Endothelial cell of umbilical vein (primary cell): ENCODE data around the gene HESX1. TPM values are rescaled to one million over a fixed set of nuclear protein-coding genes. Genes with fewer than 3 reads are reported as not detected.

Experiments used
- BruUV-seq: library from RNA; stranded (reverse); fragments of 400-500 nt; replicated peaks from 2 replicates; lab custom pipeline; 2021; lab: Mats Ljungman, UMichigan
- CTCF ChIA-PET: fragments of 300-600, 350-600 bp; sonication (Branson Sonifier 250); formaldehyde crosslinking; loops from one replicate; lab custom pipeline; 2021; ENCODE audit warnings: antibody characterized with exemption, inconsistent platforms; lab: Charles Lee
- POLR2A ChIA-PET: fragments of 300-600, 350-600 bp; sonication (Branson Sonifier 250); formaldehyde crosslinking; loops from one replicate; lab custom pipeline; 2021; ENCODE audit warnings: antibody characterized with exemption, inconsistent platforms; lab: Charles Lee
- DNase-seq: peaks from one replicate; pipeline ENCODE4 v3.0.0-alpha.2; 2011; ENCODE audit warnings: low read depth, low spot score
- FAIRE-seq: peaks from 2 replicates; lab custom pipeline; 2011; peaks lifted over from hg19 to GRCh38; lab: Jason Lieb, UNC
- H2AFZ ChIP-seq: 2 replicates; pipeline ENCODE4 v1.6.0; 2012; ENCODE audit warnings: low read depth, low read length, control low read depth, inconsistent platforms
- H3K27ac ChIP-seq: 2 replicates; pipeline ENCODE4 v1.5.1; 2011; ENCODE audit warnings: low read depth, mild to moderate bottlenecking, control low read depth, low read length, moderate library complexity; ENCODE audit not compliant: insufficient read depth
- H3K27me3 ChIP-seq, 2 experiments: 2 replicates each; pipeline versions ENCODE4 v1.6.0 to v1.6.1; 2011; ENCODE audit warnings: low read length in 2 of 2, mixed read lengths in 1 of 2; ENCODE audit not compliant: control insufficient read depth in 2 of 2, insufficient read depth in 2 of 2
- H3K36me3 ChIP-seq, 2 experiments: 2 replicates in 1 of 2; 3 replicates in 1 of 2; pipeline ENCODE4 v1.5.1; 2011; ENCODE audit warnings: low read length in 2 of 2, mild to moderate bottlenecking in 1 of 2, moderate library complexity in 1 of 2; ENCODE audit not compliant: control insufficient read depth in 2 of 2, insufficient read depth in 2 of 2; ENCODE audit errors: extremely low read depth in 1 of 2
- H3K4me1 ChIP-seq: 3 replicates; pipeline ENCODE4 v1.5.1; 2011; ENCODE audit warnings: mild to moderate bottlenecking, low read length; ENCODE audit not compliant: control insufficient read depth, insufficient read depth; ENCODE audit errors: extremely low read depth
- H3K4me2 ChIP-seq: 2 replicates; pipeline ENCODE4 v1.6.1; 2011; ENCODE audit warnings: low read length, control low read depth, mixed read lengths; ENCODE audit not compliant: insufficient read depth
- H3K4me3 ChIP-seq, 3 experiments: fragments of 200-600 bp in 1 of 3; sonication (generic), shearing (Covaris generic) in 1 of 3; replicated peaks in 1 of 3; 2 replicates each; pipeline ENCODE4 v1.5.1; 2011 to 2016; ENCODE audit warnings: control low read depth in 3 of 3, low read length in 3 of 3, mild to moderate bottlenecking in 2 of 3, inconsistent platforms in 1 of 3, low read depth in 1 of 3, moderate library complexity in 1 of 3; ENCODE audit not compliant: insufficient read depth in 1 of 3
- H3K79me2 ChIP-seq: 2 replicates; pipeline ENCODE4 v1.6.0; 2012; ENCODE audit warnings: low read length, inconsistent platforms; ENCODE audit not compliant: control insufficient read depth, insufficient read depth
- H3K9ac ChIP-seq: replicated peaks from 2 replicates; pipeline ENCODE3; 2011; ENCODE audit warnings: low read length, control low read depth; ENCODE audit not compliant: insufficient read depth; ENCODE audit errors: extremely low read depth
- H3K9me1 ChIP-seq: replicated peaks from 3 replicates; pipeline ENCODE4 v1.6.0; 2011; ENCODE audit warnings: mild to moderate bottlenecking, low read length; ENCODE audit not compliant: control insufficient read depth, insufficient read depth; ENCODE audit errors: extremely low read depth
- H3K9me3 ChIP-seq: replicated peaks from 2 replicates; pipeline ENCODE4 v1.5.1; 2012; ENCODE audit warnings: low read length, inconsistent platforms; ENCODE audit not compliant: control insufficient read depth, insufficient read depth
- H4K20me1 ChIP-seq: replicated peaks from 2 replicates; pipeline ENCODE3; 2011; ENCODE audit warnings: mild to moderate bottlenecking, low read length; ENCODE audit not compliant: control insufficient read depth, insufficient read depth; ENCODE audit errors: extremely low read depth
- EZH2 ChIP-seq: IDR thresholded peaks from 2 replicates; pipeline ENCODE4 v1.6.1; 2012; ENCODE audit warnings: borderline replicate concordance, low read depth, mild to moderate bottlenecking, moderate library complexity, low read length, inconsistent platforms; ENCODE audit not compliant: severe bottlenecking
- FOS ChIP-seq: IDR thresholded peaks from 2 replicates; pipeline ENCODE4 v1.6.1; 2011; ENCODE audit warnings: mild to moderate bottlenecking, low read length, moderate library complexity, borderline replicate concordance; ENCODE audit not compliant: insufficient read depth
- GATA2 ChIP-seq: IDR thresholded peaks from 2 replicates; pipeline ENCODE4 v1.7.0; 2011; ENCODE audit warnings: low read depth, mild to moderate bottlenecking, moderate library complexity, mixed read lengths, low read length; ENCODE audit not compliant: insufficient read length, insufficient read depth
- JUN ChIP-seq: IDR thresholded peaks from 2 replicates; pipeline ENCODE4 v1.6.1; 2011; ENCODE audit warnings: borderline replicate concordance, low read depth; ENCODE audit not compliant: insufficient read length, insufficient read depth
- MYC ChIP-seq: IDR thresholded peaks from one replicate; pipeline ENCODE4 v1.6.1; 2011; ENCODE audit warnings: mild to moderate bottlenecking, low read depth, low read length
- POLR2A ChIP-seq: IDR thresholded peaks from 2 replicates; pipeline ENCODE4 v1.6.1; 2012; ENCODE audit warnings: low read depth, mild to moderate bottlenecking, control low read depth, low read length
- POLR2AphosphoS5 ChIP-seq: IDR thresholded peaks from 2 replicates; pipeline ENCODE4 v1.6.1; 2012; ENCODE audit warnings: low read depth, mild to moderate bottlenecking, control low read depth, low read length, moderate library complexity; ENCODE audit not compliant: insufficient read depth
- dilution Hi-C: fragments of 300-500 bp; cut with MboI; formaldehyde crosslinking; loops from one replicate; pipeline ENCODE4 v1.15.0; 2019; ENCODE audit warnings: low sequenced_read_pairs; ENCODE audit not compliant: extremely low pct_ligation_motif_present
- intact Hi-C: fragments of 100-400 bp; cut with micrococcal nuclease; formaldehyde crosslinking; loops from one replicate; pipeline ENCODE4 v1.10.0; 2022
- polyA plus RNA-seq, 4 experiments: library from polyadenylated mRNA; depleted of rRNA in 3 of 4; stranded (reverse) in 3 of 4; unstranded in 1 of 4; fragments of >200 nt; gene quantifications; 2 replicates each; pipeline versions ENCODE4 v1.2.1 to v1.2.3, GENCODE V29; 2011 to 2012; ENCODE audit warnings: missing spikeins in 1 of 4
- total RNA-seq: library from RNA; stranded (reverse); gene quantifications from 2 replicates; pipeline ENCODE4 v1.2.3, GENCODE V29; 2021
- TF ChIP-seq, protein P1 (sequence below): IDR thresholded peaks from 2 replicates; pipeline ENCODE4 v1.6.1; 2011; ENCODE audit not compliant: insufficient read depth, insufficient read length
- TF ChIP-seq, protein P2 (sequence below), 2 donors: IDR thresholded peaks; 1 replicate in 1 of 2; 2 replicates in 1 of 2; pipeline ENCODE4 v1.5.1; 2011; ENCODE audit warnings: low read length in 2 of 2, mild to moderate bottlenecking in 2 of 2, moderate library complexity in 2 of 2, control low read depth in 1 of 2, inconsistent platforms in 1 of 2, low read depth in 1 of 2; ENCODE audit not compliant: insufficient read depth in 1 of 2; ENCODE audit errors: extremely low read depth in 1 of 2

Gene HESX1
- total and polyA plus RNA-seq, 2 donors (not counting 3 experiments of a cell fraction or from before 2014, with no cell fraction given) = 0.21 to 0.58 TPM

DNA sequence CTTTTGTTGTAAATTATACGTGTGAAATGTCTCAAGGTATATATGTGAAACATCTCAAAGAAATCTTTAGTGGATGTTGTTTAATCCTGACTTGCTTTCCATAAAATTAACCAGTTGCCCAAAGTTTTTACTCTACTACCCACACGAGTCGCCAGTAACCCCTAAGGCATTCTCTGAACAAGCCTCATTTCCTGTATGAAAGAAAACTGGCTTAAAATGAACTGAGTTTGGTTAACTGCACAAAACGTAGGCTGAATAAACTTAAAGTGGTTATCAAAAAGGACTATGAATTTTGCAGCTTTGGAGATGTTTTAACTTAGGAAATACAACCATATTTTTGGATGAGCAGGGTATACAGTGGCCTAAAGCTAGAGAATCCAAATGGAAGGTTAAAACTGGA, 25.1 kb upstream of the HESX1 start:
- CTCF ChIA-PET = no interaction called here
- peaks cover 18% of the 10 kb centered on the region for H3K4me1 ChIP-seq
- peaks cover 15% of the 10 kb centered on the region for H3K79me2 ChIP-seq
- no peak overlapping the region for H3K27ac ChIP-seq
- no TSS peak for BruUV-seq
- no peaks in the 10 kb centered on the region for H4K20me1 ChIP-seq
- DNase-seq (no peak), FAIRE-seq (no peak)
- no peaks in the 10 kb centered on the region for H3K27me3 ChIP-seq
- H3K9me1 ChIP-seq = no peaks in the 10 kb centered on the region
- POLR2A ChIA-PET = no interaction called here
- H3K36me3 ChIP-seq = no peaks in the 10 kb centered on the region
- H3K9ac ChIP-seq = no peak overlapping the region
- intact Hi-C loops (loop anchor here (5.0 kb wide), 1 partner anchor 372 kb away; the partner anchor contains the start of gene ARF4), dilution Hi-C loops (no loop called here)
- H3K4me2 ChIP-seq = no peak overlapping the region
- H3K9me3 ChIP-seq = no peaks in the 10 kb centered on the region
- no peak overlapping the region for H2AFZ ChIP-seq
- TF ChIP-seq GATA2 = no peak
- TF ChIP-seq JUN = no peak
- TF ChIP-seq FOS = no peak
- TF ChIP-seq EZH2 = no peak
- TF ChIP-seq, protein P1, sequence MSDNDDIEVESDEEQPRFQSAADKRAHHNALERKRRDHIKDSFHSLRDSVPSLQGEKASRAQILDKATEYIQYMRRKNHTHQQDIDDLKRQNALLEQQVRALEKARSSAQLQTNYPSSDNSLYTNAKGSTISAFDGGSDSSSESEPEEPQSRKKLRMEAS = no peak
- TF ChIP-seq, protein P2, sequence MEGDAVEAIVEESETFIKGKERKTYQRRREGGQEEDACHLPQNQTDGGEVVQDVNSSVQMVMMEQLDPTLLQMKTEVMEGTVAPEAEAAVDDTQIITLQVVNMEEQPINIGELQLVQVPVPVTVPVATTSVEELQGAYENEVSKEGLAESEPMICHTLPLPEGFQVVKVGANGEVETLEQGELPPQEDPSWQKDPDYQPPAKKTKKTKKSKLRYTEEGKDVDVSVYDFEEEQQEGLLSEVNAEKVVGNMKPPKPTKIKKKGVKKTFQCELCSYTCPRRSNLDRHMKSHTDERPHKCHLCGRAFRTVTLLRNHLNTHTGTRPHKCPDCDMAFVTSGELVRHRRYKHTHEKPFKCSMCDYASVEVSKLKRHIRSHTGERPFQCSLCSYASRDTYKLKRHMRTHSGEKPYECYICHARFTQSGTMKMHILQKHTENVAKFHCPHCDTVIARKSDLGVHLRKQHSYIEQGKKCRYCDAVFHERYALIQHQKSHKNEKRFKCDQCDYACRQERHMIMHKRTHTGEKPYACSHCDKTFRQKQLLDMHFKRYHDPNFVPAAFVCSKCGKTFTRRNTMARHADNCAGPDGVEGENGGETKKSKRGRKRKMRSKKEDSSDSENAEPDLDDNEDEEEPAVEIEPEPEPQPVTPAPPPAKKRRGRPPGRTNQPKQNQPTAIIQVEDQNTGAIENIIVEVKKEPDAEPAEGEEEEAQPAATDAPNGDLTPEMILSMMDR (IDR thresholded peaks at IDR 0.05; ENCODE audit: extremely low read depth in 1 of 2, insufficient read depth in 1 of 2, low read depth in 1 of 2, low read length in 2 of 2) = no peak
- TF ChIP-seq POLR2A = no peak
- TF ChIP-seq MYC = no peak
- TF ChIP-seq POLR2AphosphoS5 = no peak
- H3K4me3 ChIP-seq = no peak overlapping the region
